ENCODE measurements around the gene AKAP10. TPM values are rescaled to one million over a fixed set of nuclear protein-coding genes. Genes with fewer than 3 reads are reported as not detected.

The AKAP10 gene
- total and polyA plus RNA-seq, 2 of the 4 experiments (the other 2 are of a cell fraction): 12.7 to 18.6 TPM

DNA sequence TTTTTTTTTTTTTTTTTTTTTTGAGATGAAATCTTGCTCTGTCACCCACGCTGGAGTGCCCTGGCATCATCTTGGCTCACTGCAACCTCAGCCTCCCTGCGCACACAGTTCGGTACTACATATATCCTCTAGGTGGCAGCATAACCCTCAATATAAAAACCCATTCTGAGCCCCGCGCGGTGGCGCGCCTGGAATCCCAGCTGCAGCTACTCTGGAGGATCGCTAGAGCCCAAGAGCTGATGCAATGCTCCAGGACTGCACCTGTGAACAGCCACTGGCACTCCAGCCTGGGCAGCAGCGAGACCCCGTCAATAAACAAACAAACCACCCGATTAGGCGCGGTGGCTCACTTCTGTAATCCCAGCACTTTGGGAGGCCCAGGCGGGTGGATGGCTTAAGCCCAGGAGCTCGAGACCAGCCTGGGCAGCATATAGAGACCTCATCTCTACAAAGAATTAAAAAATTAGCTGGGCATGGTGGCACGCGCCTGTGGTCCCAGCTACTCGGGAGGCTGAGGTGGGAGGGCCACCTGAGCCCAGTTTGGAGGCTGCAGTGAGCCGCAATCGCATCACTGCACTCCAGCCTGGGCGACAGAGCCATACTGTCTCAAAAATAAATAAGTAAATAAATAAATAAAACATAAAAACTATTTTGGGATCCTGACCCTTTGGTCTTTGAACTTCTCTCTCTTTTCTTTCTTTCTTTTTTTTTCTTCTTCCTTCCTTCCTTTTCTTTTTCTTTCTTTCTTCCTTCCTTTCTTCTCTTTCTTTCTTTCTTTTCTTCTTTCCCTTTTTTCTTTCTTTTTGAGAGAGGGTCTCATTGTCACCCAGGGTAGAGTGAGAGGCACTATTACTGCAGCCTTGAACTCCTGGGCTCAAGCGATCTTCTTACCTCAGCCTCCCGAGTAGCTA lies 15.4 kb upstream of the AKAP10 start:
- no peak overlapping the region for H2AK5ac ChIP-seq (ENCODE audit: low read depth, low read length)
- peak overlapping the region; percentile 26 for H2AK9ac ChIP-seq (replicated peaks; ENCODE audit: low read depth, low read length, poor library complexity)
- no peak overlapping the region for H3K27ac ChIP-seq (ENCODE audit: insufficient read depth, low read length)
- intact Hi-C loops (cut with micrococcal nuclease): loop anchor here (1.0 to 5.0 kb wide), 4 partner anchors 104 to 999 kb away; no protein-coding TSS in a partner anchor
- H3K4me3 ChIP-seq (ENCODE audit: insufficient read depth, low read depth, low read length): no peak overlapping the region
- no peak overlapping the region for H2BK120ac ChIP-seq (ENCODE audit: low read depth, low read length)
- peak overlapping the region; percentile 62 for H2AFZ ChIP-seq (replicated peaks; ENCODE audit: low read length, poor library complexity)
- H3K27me3 ChIP-seq (ENCODE audit: control insufficient read depth, insufficient read depth, low read length): no peaks in the 10 kb centered on the region
- H2BK15ac ChIP-seq (ENCODE audit: low read depth, low read length): no peak overlapping the region
- H3K56ac ChIP-seq (ENCODE audit: extremely low read depth, insufficient read depth, low read length): no peak overlapping the region
- H3K4me1 ChIP-seq (ENCODE audit: control insufficient read depth, insufficient read depth, low read length): no peaks in the 10 kb centered on the region
- no peaks in the 10 kb centered on the region for H4K20me1 ChIP-seq (ENCODE audit: insufficient read depth, low read length)
- H3K4me2 ChIP-seq (ENCODE audit: low read depth, low read length): no peak overlapping the region
- in situ Hi-C loops (cut with MboI; ENCODE audit: low sequenced_read_pairs): loop anchor here (5.0 to 10.0 kb wide), 2 partner anchors 119 to 322 kb away; no protein-coding TSS in a partner anchor
- dilution Hi-C loops (cut with HindIII; ENCODE audit: low sequenced_read_pairs, unreplicated experiment): no loop called here
- H4K5ac ChIP-seq (ENCODE audit: low read depth, low read length): no peak overlapping the region
- BruUV-seq (replicated peaks): no TSS peak
- no peak overlapping the region for H3K18ac ChIP-seq (ENCODE audit: low read depth, low read length)
- no peak overlapping the region for H3K23ac ChIP-seq (ENCODE audit: low read depth, low read length)
- H2BK5ac ChIP-seq (ENCODE audit: low read depth, low read length, poor library complexity, severe bottlenecking): no peak overlapping the region
- H4K8ac ChIP-seq (ENCODE audit: low read depth in 2 of 2, low read length in 2 of 2): no peak overlapping the region
- H2BK20ac ChIP-seq (ENCODE audit: low read depth, low read length): no peak overlapping the region
- POLR2A ChIA-PET (ENCODE audit: unreplicated experiment): no interaction called here
- no peaks in the 10 kb centered on the region for H3K9me1 ChIP-seq (ENCODE audit: insufficient read depth, low read length)
- no peak overlapping the region for H4K91ac ChIP-seq (ENCODE audit: insufficient read depth, low read depth, low read length)
- 11% methylated on average over 7 of the region's 24 CpGs; no CpG with 5 or more reads in 1 of the 2 experiments for WGBS, 2 experiments (ENCODE audit: extremely low coverage in 2 of 2, insufficient read length in 1 of 2)
- H3K9ac ChIP-seq (ENCODE audit: low read depth, low read length): no peak overlapping the region
- H3K4ac ChIP-seq (ENCODE audit: low read depth, low read length): no peak overlapping the region
- no peaks in the 10 kb centered on the region for H3K9me3 ChIP-seq (ENCODE audit: control insufficient read depth, insufficient read depth, low read length)
- H3K14ac ChIP-seq (replicated peaks; ENCODE audit: low read depth, low read length): no peak overlapping the region
- ATAC-seq (ENCODE audit: low read depth): peak; percentile 99
- no peaks in the 10 kb centered on the region for H3K36me3 ChIP-seq (ENCODE audit: control insufficient read depth, insufficient read depth, low read length)
- peak; percentile 84 for DNase-seq
- no peaks in the 10 kb centered on the region for H3K79me1 ChIP-seq (ENCODE audit: low read depth in 1 of 2, low read length in 2 of 2)
- CTCF ChIA-PET: interaction anchor here (0.7 to 1.5 kb wide), 10 partner anchors 15 to 169 kb away, joined by 3 to 12 read pairs (median 5); no protein-coding TSS in a partner anchor
- peak; percentile 83 for TF ChIP-seq RAD21 (IDR thresholded peaks at IDR 0.05; ENCODE audit: low read length)
- TF ChIP-seq CHD1 (IDR thresholded peaks at IDR 0.05; ENCODE audit: low read depth, low read length): no peak
- peak; percentile 85 for TF ChIP-seq CEBPB (IDR thresholded peaks at IDR 0.05; ENCODE audit: low read depth, low read length)
- TF ChIP-seq POLR2A (IDR thresholded peaks at IDR 0.05; ENCODE audit: low read depth, low read length): no peak
- peak; percentile 73 for TF ChIP-seq RCOR1 (IDR thresholded peaks at IDR 0.05; ENCODE audit: insufficient replicate concordance, low read length)
- TF ChIP-seq, protein P1, sequence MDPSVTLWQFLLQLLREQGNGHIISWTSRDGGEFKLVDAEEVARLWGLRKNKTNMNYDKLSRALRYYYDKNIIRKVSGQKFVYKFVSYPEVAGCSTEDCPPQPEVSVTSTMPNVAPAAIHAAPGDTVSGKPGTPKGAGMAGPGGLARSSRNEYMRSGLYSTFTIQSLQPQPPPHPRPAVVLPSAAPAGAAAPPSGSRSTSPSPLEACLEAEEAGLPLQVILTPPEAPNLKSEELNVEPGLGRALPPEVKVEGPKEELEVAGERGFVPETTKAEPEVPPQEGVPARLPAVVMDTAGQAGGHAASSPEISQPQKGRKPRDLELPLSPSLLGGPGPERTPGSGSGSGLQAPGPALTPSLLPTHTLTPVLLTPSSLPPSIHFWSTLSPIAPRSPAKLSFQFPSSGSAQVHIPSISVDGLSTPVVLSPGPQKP (IDR thresholded peaks at IDR 0.05; ENCODE audit: borderline replicate concordance, low read depth, low read length): no peak
- TF ChIP-seq FOS (IDR thresholded peaks at IDR 0.05; ENCODE audit: low read depth, low read length): no peak
- TF ChIP-seq NFE2L2 (IDR thresholded peaks at IDR 0.05; ENCODE audit: low read depth, low read length): no peak
- no peak for TF ChIP-seq MAZ (IDR thresholded peaks at IDR 0.05; ENCODE audit: borderline replicate concordance, low read depth, low read length)
- TF ChIP-seq MAFK (IDR thresholded peaks at IDR 0.05; ENCODE audit: low read depth, low read length): no peak
- TF ChIP-seq BHLHE40 (IDR thresholded peaks at IDR 0.05; ENCODE audit: low read depth, low read length): no peak
- no peak for TF ChIP-seq RFX5 (IDR thresholded peaks at IDR 0.05; ENCODE audit: low read depth, low read length)
- TF ChIP-seq, protein P2, sequence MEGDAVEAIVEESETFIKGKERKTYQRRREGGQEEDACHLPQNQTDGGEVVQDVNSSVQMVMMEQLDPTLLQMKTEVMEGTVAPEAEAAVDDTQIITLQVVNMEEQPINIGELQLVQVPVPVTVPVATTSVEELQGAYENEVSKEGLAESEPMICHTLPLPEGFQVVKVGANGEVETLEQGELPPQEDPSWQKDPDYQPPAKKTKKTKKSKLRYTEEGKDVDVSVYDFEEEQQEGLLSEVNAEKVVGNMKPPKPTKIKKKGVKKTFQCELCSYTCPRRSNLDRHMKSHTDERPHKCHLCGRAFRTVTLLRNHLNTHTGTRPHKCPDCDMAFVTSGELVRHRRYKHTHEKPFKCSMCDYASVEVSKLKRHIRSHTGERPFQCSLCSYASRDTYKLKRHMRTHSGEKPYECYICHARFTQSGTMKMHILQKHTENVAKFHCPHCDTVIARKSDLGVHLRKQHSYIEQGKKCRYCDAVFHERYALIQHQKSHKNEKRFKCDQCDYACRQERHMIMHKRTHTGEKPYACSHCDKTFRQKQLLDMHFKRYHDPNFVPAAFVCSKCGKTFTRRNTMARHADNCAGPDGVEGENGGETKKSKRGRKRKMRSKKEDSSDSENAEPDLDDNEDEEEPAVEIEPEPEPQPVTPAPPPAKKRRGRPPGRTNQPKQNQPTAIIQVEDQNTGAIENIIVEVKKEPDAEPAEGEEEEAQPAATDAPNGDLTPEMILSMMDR (conservative IDR thresholded peaks at IDR 0.05; ENCODE audit: low read depth, low read length): peak; percentile 90
- TF ChIP-seq MXI1 (IDR thresholded peaks at IDR 0.05; ENCODE audit: borderline replicate concordance, low read depth, low read length): no peak
- TF ChIP-seq SMC3 (IDR thresholded peaks at IDR 0.05; ENCODE audit: low read depth, low read length): peak; percentile 70
